Measurements from ENCODE around the gene NTN3.

Gene NTN3

DNA sequence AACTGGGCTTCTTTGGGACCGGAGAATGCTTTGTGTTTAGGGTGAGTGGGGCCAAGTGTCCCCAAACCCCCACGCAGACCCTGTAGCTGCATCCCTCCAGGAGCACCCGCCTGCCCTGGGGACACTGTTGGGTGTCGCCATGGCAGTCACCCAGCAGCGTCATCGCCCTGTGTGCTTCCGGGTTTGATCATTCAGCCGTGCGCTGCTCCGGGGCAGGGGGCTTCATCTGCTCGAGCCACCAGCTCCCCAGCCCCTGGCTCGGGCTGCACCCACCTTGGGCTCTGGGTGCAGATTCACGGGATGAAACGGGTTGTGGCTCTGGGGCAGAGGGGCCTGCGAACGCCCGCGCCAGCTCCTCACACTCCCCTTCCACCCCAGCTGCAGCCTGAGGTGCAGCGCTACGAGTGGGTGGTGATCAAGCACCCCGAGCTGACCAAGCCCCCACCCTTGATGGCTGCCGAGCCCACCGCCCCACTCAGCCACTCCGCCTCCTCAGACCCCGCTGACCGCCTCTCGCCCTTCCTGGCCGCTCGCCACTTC is 28.9 kb downstream of the NTN3 start:
- no peak for TF ChIP-seq NFIC (IDR thresholded peaks at IDR 0.05)
- TF ChIP-seq, protein P1, sequence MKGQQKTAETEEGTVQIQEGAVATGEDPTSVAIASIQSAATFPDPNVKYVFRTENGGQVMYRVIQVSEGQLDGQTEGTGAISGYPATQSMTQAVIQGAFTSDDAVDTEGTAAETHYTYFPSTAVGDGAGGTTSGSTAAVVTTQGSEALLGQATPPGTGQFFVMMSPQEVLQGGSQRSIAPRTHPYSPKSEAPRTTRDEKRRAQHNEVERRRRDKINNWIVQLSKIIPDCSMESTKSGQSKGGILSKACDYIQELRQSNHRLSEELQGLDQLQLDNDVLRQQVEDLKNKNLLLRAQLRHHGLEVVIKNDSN (IDR thresholded peaks at IDR 0.05) = no peak

GRCh38 chr16:2500430-2500917 is 29.4 kb downstream of the NTN3 start:
- no peak for TF ChIP-seq TAF1 (IDR thresholded peaks at IDR 0.05; ENCODE audit: low read depth)
- no peak for TF ChIP-seq CREB1 (IDR thresholded peaks at IDR 0.05; ENCODE audit: low read depth)
- no peak for TF ChIP-seq YY1 (IDR thresholded peaks at IDR 0.05; ENCODE audit: low read depth)

- TF ChIP-seq, protein P1 (IDR thresholded peaks at IDR 0.05) = peak; percentile 69
- TF ChIP-seq TAF1 (IDR thresholded peaks at IDR 0.05; ENCODE audit: low read depth) (no peak), RAD21 (IDR thresholded peaks at IDR 0.05; ENCODE audit: low read depth) (peak; percentile 93), REST (IDR thresholded peaks at IDR 0.05; ENCODE audit: low read depth) (no peak), YY1 (IDR thresholded peaks at IDR 0.05; ENCODE audit: low read depth) (no peak), ZBTB7A (IDR thresholded peaks at IDR 0.05; ENCODE audit: low read depth) (peak; percentile 69; the same call in 1 of the 2 replicates), EGR1 (IDR thresholded peaks at IDR 0.05) (no peak)
- TF ChIP-seq, protein P2, sequence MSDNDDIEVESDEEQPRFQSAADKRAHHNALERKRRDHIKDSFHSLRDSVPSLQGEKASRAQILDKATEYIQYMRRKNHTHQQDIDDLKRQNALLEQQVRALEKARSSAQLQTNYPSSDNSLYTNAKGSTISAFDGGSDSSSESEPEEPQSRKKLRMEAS (IDR thresholded peaks at IDR 0.05) = no peak; the same call in 1 of the 2 replicates
These were observed 30.0 kb downstream of the NTN3 start for GRCh38 chr16:2500918-2501750.

- TF ChIP-seq TAF1 (IDR thresholded peaks at IDR 0.05; ENCODE audit: low read depth) (no peak), CEBPB (IDR thresholded peaks at IDR 0.05) (no peak), CREB1 (IDR thresholded peaks at IDR 0.05; ENCODE audit: low read depth) (no peak), EGR1 (IDR thresholded peaks at IDR 0.05) (no peak)
- TF ChIP-seq, protein P2 (IDR thresholded peaks at IDR 0.05) = no peak; the same call in 1 of the 2 replicates
These were observed 31.1 kb downstream of the NTN3 start for GRCh38 chr16:2501946-2502895.

DNA sequence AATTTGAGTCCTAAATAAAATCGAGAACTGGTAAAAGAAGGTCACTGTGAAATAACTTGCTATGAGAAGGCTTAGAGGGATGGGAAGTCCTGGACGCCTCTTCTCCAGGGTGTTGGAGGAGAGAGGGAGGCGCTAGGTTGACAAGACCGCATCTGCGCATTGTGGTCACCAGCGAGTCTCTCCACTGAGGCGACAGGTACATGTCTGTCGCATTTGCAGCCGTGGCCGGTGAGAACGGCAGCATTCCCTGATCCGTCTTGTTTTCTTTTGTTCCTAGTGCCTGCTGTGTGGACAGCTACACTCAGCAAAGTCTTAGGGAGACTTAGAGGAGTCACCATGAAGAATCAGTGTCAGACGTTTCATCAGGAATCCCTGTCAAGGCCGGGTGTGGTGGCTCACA is 34.6 kb downstream of the NTN3 start:
- no peak for TF ChIP-seq EP300 (IDR thresholded peaks at IDR 0.05; ENCODE audit: borderline replicate concordance)
- no peak for TF ChIP-seq FOXM1 (IDR thresholded peaks at IDR 0.05; ENCODE audit: borderline replicate concordance, low read depth)
- no peak for TF ChIP-seq REST (IDR thresholded peaks at IDR 0.05; ENCODE audit: low read depth)
- no peak for TF ChIP-seq CREB1 (IDR thresholded peaks at IDR 0.05; ENCODE audit: low read depth)

GRCh38 chr16:2507052-2507659 is 36.1 kb downstream of the NTN3 start:
- no peak for TF ChIP-seq EP300 (IDR thresholded peaks at IDR 0.05; ENCODE audit: borderline replicate concordance)
- TF ChIP-seq ZBTB7A (IDR thresholded peaks at IDR 0.05; ENCODE audit: low read depth) = no peak
- no peak for TF ChIP-seq CEBPB (IDR thresholded peaks at IDR 0.05)
- TF ChIP-seq REST (IDR thresholded peaks at IDR 0.05; ENCODE audit: low read depth) = no peak
- TF ChIP-seq TAF1 (IDR thresholded peaks at IDR 0.05; ENCODE audit: low read depth) = no peak
- TF ChIP-seq TEAD4 (IDR thresholded peaks at IDR 0.05) = no peak
- TF ChIP-seq CREB1 (IDR thresholded peaks at IDR 0.05; ENCODE audit: low read depth) = no peak
- TF ChIP-seq, protein P1 (IDR thresholded peaks at IDR 0.05) = no peak
- TF ChIP-seq NFIC (IDR thresholded peaks at IDR 0.05) = no peak
- TF ChIP-seq YY1 (IDR thresholded peaks at IDR 0.05; ENCODE audit: low read depth) = no peak
- TF ChIP-seq TCF12 (IDR thresholded peaks at IDR 0.05; ENCODE audit: low read depth) = no peak
- no peak for TF ChIP-seq EGR1 (IDR thresholded peaks at IDR 0.05)
- TF ChIP-seq, protein P2 (IDR thresholded peaks at IDR 0.05) = no peak
- TF ChIP-seq RAD21 (IDR thresholded peaks at IDR 0.05; ENCODE audit: low read depth) = no peak
- no peak for TF ChIP-seq FOXM1 (IDR thresholded peaks at IDR 0.05; ENCODE audit: borderline replicate concordance, low read depth)
